Fibroblast of peridontal ligament (primary cell): ENCODE results near the gene HCFC2.
"Not testable (repeated sequence)": the region's sequence is repeated elsewhere in the genome, so short reads cannot be mapped to it uniquely, and the experiment has no call there.

Experiments used
- DNase-seq: peaks from one replicate; pipeline ENCODE4 v3.0.0-alpha.2; 2010; ENCODE audit errors: extremely low read depth

The HCFC2 gene

DNA sequence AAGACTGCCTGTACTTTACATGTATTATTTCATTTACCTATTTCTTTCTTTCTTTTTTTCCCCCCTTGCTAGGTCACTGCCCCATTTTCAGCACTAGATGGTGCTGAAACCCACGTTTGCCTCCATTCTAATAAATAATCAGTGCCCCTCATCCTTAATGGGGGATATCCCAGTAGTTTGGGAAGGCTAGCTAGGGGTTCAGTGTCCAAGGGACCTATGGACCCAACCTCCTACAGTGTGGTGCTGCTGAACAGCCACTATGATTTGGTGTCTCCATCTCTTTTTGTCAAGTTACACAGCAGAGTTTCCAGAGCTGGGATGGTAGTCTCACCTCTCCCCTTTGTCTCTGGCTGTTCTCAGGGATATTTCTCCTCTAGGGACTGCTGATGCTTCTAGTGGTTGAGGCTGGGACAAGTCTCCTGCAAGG, 6.5 kb upstream of the HCFC2 start:
- DNase-seq = peak; percentile 36

DNA sequence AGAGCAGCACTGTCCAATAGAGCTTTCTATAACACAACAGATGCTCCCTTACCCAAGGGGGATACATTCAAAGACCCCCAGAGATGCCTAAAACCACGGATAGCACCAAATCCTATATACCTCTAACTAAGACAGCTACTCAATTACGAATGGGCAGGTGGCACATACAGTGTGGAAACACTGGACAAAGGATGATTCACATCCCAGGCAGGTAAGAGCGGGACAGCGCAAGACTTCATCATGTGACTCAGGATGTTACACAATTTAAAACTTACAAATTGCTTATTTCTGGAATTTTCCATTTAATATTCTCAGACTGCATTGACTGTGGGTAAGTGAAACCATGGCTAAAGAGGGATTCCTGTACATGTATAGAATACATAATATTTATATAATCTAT, 5.5 kb upstream of the HCFC2 start:
- DNase-seq = no peak

DNA sequence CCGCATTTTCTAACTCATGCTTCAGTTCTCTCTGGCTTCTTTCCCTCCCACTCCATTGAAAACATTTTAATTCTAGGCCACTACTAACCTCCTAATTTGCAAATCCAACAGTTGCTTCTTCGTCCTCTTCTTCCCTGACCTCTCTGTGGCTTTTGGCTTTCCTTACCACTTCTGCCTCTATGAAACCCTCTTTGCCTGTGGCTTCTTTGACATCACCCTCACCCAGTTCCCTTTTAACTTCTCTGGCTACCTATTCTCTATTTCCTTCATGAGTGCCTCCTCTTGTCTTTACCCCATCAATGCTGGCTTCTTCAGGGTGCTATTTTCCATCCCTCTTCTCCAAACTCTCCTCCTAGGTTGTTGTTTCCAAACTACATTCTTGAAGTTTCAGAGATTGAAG, 4.4 kb upstream of the HCFC2 start:
- DNase-seq = no peak

DNA sequence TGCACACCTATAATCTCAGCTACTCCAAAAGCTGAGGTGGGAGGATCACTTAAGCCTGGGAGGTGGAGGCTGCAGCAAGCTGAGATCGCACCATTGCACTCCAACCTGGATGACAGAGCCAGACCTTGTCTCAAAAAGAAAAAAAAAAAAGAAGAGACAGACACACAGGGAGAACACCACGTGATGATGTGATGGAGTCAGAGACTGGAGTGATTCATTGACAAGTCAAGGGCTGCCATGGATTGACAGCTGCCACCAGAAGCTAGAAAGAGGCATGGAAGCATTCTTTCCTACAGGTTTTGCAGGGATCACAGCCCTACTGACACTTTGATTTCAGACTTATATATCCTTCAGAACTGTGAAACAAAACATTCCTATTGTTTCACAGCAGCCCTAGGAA, 3.5 kb upstream of the HCFC2 start:
- DNase-seq = no peak

DNA sequence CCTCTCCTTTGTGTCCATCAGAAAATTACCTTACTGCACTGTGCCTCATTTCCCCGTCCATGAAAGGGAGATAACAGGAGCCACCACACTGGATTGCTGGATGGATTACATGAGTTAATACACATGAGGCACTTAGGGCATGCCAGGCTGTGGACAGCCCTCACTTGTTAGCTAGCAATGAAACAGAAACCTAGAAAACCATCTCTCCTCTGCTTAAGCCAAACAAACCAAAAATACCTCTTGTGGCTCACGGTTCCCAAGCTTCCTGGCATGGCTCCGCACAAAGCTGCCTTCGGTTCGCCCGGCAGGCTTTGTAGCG, 660 bp upstream of the HCFC2 start:
- peak; percentile 72 for DNase-seq

DNA sequence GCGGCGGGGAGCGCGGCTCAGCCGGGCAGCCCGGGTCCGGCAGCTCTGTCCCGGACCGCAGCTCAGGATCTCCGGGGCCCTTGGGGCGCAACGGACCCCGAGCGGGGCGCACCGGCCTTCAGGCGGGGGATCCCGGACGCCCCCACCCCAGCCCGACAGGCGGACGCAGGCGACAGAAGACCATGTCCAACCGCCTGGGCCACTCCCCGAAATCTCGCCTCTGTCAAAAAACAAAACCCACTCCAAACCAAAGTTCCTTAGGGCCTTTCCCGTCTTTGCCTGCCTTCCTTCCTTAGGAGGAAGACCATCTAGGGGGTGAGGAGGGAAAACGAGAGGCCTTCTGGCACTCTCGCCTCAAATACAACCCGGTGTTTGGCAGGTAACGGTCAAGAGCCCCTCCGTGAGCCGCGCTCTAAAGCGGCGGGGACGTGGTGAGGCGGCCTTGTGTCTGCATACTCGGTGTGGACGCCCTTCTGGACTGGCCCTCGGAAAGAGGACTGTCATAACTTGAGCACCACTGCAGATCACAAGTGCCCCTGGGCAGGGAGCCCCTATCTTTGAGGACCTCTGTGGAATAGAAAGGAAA, 604 bp downstream of the HCFC2 start:
- no peak for DNase-seq

DNA sequence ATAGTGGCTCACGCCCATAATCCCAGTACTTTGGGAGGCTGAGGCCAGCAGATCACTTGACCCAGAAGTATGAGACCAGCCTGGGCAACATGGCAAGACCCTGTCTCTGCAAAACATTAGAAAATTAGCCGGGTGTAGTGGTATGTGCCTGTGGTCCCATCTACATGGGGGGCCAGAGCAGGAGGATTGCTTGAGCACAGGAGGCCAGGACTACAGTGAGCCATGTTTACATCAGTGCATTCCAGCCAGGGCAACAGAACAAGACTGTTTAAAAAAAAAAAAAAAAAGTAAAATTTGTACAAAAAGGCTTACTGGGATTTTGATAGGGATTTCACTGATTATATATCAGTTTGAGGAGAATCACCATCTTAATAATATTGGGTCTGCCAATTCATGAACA, 7.8 kb downstream of the HCFC2 start:
- DNase-seq = no peak

DNA sequence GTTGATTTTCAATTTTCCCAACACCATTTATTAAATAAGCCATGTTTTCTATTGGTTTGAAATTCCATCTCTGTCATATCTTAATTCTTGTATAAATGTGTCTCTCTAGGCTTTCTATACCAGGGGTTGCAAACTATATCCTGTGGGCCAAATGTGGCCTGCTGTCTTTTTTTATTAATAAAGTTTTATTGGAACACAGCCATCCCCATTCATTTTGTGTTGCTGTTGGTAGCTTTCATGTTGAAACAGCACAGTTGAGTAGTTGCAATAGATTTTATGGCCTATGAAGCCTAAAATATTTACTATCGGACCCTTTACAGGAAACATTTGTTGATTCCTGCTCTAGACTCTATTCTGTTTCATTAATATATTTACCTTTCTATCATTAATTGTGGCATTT, 9.4 kb downstream of the HCFC2 start:
- DNase-seq = no peak

DNA sequence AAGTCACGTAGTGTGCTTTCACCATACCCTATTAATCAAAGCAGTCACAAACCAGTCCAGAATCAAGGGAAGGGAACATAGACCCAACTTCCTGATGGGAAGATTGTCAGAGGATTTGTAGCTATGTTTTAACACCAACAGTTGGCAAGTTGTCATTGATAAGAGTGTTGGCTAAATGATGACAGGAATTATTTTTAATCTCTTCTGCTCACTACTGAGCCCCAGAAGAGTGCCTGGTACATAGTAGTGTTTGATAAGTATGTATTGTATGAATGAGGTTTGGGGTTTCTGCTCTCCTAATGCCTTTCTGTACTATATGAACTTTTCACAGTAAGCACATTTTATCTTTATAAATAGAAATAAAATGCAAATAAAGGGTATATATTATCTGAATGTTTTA, 14.7 kb downstream of the HCFC2 start:
- no peak for DNase-seq

DNA sequence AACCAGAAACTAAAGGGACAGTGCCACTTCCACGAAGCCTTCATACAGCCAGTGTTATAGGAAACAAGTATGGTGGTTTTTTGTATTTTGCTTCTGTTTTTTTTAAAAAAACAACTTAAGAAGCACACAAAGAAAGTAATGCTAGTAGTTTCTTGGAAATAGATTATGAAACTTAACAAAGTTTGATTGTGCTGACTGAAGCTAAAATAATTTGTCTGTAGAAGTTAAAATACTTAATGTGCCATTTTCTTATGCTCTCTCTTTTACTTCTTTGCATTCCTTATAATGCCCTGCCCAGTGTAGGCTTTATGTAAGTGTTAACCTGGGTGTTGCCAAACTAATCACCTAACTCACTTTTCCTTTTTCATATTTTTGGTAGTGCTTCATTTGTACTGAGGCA, 16.4 kb downstream of the HCFC2 start:
- DNase-seq = no peak

DNA sequence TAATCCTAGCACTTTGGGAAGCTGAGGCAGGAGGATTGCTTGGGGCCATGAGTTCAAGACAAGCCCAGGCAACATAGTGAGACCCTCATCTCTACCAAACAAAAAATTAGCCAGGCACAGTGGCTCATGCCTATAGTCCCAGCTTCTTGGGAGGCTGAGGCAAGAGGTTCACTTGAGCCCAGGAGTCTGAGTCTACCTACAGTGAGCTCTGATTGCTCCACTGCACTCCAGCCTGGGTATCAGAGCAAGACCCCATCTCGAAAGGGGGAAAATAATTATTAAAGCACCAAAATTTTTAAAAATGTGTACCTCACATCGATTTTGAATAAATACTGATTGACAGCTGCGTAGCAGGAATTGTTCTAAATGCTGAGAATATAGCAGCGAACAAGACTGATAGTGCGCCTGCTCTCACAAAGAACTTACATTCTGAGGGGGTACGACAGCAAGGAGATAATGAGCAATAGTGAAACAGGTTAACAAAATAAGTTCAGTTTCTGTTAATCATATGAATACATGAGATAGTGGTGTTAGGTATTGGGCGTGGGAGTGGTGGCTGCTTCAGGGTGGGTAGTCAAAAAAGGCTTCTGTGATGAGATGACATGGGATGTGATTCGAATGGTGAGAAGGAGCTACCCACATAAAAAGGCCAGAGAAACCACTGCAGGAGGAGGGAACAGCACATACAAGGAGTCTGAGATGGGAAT, 19.6 kb downstream of the HCFC2 start:
- no peak for DNase-seq

DNA sequence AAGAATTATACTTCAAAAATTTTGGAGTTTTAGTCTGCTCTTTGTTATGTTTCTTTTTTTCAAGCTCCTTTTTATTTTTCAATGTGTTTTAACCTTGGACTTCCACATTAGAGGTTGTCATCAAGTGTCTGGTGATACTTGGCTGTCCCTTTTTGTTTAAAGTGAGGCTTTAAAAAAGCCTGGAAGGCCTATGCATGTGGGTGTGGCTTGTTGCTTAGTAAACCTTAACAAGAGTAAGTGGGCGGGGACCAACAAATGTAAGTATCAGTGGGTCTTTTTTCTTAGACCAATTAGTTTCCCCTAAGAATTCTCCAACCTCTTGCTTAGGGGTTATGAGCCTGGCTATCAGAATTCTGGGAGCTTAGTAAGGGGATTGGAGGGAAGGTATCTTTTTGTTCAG, 26.4 kb downstream of the HCFC2 start:
- DNase-seq = no peak

DNA sequence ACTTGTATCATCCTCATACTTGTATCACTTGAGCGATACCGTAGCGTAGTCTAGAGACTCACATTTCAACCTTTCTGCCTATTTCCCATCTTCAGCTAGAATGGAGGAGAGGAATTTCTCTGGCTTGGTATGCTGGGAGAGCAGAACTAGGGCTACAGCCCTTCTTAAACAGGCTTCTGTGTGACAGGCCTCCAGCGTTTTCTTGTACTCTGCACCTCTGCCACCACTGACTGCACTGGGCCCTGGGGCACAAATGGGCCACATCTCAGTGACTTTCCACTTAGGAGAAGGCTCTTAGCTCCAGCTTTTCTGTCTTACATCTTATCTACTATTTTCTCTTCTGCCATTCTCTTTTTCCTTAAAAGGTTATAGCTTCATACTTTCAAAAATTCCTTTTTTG, 26.8 kb downstream of the HCFC2 start:
- no peak for DNase-seq

DNA sequence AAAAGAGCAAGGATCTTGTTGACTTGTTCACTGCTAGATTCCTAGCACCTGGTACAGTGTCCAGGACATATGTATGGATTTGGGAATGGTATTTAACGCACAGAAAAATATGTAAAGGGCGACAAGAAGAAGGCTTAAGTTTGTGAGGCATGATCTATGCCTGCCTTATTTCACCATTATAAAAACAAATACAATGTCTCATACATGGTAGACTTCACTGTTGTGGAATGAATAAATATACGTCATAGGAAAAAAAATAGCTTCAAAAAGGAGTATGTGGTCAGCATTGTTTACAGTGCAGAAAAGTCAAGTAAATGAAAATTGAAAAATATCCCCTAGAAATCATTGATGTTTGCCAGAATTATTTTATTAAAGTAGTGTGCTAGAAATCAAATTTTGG, 30.0 kb downstream of the HCFC2 start:
- peak; percentile 76 for DNase-seq

DNA sequence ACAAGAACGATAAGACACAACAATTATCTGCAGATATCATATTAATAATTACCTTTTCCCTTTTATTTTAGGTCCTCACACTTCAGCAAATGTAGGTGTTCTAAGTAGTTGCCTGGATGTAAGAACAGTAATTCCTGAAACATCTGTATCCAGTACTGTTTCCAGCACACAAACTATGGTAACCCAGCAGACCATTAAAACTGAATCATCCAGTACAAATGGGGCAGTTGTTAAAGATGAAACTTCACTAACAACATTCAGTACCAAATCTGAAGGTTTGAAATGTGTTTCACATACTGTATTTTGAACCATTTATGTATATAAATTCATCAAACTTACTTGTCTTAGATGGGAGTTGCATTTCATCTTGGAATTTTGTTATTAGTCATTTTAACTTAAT, 31.0 kb downstream of the HCFC2 start:
- peak; percentile 29 for DNase-seq

DNA sequence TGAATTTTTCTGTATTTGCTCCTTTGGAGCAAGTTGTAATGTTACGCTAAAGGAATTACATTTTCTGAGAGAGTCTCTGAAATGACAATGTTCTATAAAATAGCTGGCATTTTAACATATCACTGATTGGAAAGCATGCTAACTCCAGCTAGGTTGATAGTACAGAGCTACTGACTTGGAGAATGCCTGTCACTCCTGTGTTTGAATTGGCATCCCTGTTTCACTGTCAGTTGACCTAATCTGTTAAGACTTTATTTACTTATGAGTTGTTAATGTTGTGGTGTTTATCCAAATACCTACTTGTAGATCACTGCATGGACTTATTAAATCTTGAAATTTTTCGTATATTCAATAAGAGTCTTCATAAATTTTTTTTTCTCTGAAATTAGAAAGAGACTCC, 33.6 kb downstream of the HCFC2 start:
- DNase-seq = no peak

DNA sequence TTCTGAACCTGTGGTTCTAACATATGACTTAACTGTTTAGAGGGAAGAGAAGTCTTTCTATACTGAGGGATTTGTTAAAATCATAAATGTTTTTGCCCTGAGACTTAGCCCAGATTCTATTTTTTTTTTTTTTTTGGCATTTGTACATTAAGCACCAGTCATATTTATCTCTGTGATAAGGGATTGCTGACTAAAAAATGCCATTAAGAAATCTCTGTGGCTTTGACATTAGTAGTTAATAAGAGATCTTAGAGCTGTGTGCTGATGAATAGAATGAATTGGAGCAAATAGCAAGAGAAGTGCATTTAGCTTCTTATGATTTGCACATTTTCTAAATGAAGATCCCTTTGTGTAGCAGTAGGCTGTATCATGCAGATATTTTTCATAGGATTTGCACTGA, 41.1 kb downstream of the HCFC2 start:
- DNase-seq = no peak

DNA sequence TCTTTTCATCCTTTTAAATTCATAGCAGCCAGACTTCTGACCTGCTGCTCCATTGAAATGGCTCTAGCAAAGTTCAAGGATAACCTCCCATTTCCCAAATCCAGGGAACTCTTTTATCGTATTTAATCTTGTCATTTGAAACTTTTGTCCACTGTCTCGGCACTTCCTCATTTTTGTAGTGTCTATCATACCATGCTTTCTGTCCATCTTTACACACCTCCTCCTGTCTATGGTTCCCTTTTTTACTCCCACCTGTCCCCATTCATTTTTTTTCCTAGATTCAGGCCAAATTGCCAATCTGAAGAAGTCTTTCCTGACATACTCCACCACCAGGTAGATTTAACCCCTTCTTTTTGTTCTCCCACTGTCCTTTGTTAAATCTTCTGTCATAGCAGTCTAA, 42.6 kb downstream of the HCFC2 start:
- DNase-seq = no peak

DNA sequence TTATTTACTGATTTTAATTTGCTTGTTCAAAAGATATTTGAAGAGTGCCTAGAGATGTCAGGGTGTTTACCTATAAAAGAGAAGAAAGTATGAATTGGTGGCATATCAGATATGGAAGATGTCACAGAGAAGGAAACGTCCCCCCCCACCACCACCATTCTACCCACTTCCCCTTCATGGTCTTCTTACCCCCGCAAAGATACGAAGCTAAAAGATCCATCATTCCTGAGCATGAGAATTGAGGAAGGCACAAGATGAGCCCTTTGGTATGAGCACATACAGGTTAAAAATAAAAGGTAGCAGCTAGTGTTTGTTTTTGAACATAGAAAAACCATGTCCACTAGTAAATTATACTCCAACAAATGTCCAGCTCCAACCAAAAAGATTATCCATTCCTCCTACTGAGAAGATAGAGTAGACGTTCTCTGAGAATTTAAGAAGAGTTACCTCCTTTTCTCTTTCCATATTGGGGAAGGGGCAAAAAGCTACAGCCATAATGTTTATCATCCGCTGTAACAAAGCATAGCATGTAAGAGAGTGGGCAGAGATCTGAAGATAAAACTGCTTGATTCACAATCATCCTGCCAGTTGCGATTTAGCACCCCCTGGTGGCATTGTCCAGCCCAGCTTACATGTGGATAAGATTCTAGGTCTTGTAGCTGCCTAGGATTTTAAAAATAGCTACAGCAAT, 44.6 kb downstream of the HCFC2 start:
- DNase-seq = peak; percentile 91

DNA sequence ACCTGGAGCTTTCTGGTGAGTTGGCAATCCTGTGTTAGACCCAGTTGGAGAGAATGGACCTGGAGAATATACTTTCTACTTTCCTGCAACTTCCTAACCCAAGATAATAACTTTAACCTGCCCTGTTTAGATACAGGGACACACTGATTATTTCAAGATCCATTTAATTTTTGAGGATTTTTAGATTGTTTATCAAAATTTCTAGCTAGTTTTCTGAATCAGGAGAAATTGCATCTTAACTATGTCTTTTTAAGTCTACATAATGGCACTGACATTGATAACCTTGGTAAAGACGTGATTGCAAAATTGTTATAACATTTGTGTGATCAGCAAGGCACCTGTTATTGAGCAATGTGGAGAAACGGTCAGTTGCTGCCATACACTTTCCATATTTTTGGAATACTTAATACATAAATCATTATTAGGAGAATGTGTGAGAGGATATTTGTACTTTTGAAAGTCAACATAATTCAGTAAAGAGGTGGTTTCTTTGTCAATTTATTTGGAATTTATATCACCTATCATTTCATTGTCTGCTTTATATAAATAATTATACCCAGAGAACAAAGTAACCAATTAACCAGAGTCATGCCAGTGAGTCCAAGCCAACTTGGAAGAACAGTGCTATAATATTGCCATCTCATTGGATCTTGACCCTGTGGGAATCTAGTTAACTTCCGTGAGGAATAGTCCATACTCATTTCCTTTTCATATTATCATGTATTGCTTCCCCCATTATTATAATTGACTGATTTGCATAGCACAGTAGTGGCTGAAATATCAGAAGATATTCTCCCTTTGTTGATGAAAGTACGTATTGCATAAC, 45.3 kb downstream of the HCFC2 start:
- no peak for DNase-seq

DNA sequence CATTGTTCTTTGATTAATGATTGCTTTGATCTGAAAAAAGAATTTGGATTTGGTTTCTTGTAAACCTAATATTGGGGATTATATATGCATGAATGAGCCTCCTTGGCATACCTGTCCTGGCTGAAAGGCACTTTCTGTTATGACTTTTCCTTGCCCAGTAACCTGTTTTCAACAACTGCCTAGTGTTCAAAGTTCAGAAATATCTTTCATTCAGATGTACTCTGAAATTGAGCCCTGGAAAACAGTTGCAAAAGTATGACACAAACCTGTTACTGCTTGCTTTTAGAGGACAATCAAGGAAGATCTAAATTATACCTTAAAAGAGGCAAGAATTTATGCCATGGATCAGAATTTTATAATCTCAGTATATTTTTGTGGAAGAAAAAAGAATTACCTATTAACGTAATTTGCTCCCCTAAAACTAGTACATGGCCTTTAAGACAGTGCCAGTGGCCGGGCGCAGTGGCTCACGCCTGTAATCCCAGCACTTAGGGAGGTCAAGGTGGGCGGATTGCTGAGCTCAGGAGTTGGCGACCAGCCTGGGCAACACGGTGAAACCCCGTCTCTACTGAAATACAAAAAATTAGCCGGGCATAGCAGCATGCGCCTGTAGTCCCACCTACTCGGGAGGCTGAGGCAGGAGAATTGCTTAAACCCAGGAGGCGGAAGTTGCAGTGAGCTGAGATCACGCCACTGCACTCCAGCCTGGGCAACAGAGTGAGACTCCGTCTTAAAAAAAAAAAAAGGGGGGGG, 50.7 kb downstream of the HCFC2 start:
- DNase-seq = not testable (repeated sequence)

DNA sequence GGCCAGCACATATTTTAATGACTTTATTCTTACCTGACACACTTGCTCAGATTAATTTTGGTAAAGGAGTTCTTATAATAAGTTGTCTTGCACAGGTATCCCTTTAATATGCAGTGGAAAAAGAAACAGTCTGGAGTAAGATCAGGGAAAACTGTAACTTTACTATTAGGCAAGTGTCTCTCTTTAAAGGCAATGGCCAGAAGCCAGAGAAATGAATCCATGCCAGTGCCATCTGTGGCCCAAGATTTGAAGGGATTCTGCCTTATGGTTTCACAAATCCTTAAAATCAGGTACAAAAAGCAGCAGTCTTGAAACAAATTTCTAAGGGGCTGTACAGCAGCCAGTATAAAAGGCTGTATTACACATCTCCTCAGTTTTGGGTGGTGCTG, 51.2 kb downstream of the HCFC2 start:
- DNase-seq = peak; percentile 45
